Smooth muscle cell (in vitro differentiated cells): Measurements from ENCODE around the gene TRIM17. TPM values are rescaled to one million over a fixed set of nuclear protein-coding genes. Genes with fewer than 3 reads are reported as not detected.
A peak's percentile ranks its signal among the peaks of the same experiment; 100 is the strongest.

ENCODE experiments used
- DNase-seq: peaks from one replicate; lab custom pipeline; 2025; ENCODE audit not compliant: unreplicated experiment; lab: John Stamatoyannopoulos, UW
- H2AFZ ChIP-seq: fragments of 200-600 bp; sonication (generic); 2 replicates; pipeline ENCODE4 v1.6.0; 2016; ENCODE audit warnings: antibody characterized with exemption, low read depth, mild to moderate bottlenecking
- H3F3A ChIP-seq: fragments of 200-600 bp; sonication (generic); 2 replicates; pipeline ENCODE4 v1.6.0; 2017; ENCODE audit warnings: antibody characterized with exemption, low read depth
- H3K27ac ChIP-seq: fragments of 200-600 bp; sonication (generic); 2 replicates; pipeline ENCODE4 v1.5.1; 2016; ENCODE audit warnings: low read depth, mild to moderate bottlenecking
- H3K27me3 ChIP-seq: fragments of 200-600 bp; sonication (generic); 2 replicates; pipeline ENCODE4 v1.6.1; 2016; ENCODE audit warnings: low read depth, mild to moderate bottlenecking
- H3K36me3 ChIP-seq: fragments of 200-600 bp; sonication (generic); 2 replicates; pipeline ENCODE4 v1.5.1; 2016; ENCODE audit warnings: low read depth
- H3K4me1 ChIP-seq: fragments of 200-600 bp; sonication (generic); 2 replicates; pipeline ENCODE4 v1.5.1; 2016; ENCODE audit warnings: low read depth
- H3K4me2 ChIP-seq: fragments of 200-600 bp; sonication (generic); 2 replicates; pipeline ENCODE4 v1.6.0; 2016; ENCODE audit warnings: mild to moderate bottlenecking
- H3K4me3 ChIP-seq: fragments of 200-600 bp; sonication (generic); 2 replicates; pipeline ENCODE4 v1.5.1; 2016; ENCODE audit warnings: mild to moderate bottlenecking
- H3K79me2 ChIP-seq: fragments of 200-600 bp; sonication (generic); 2 replicates; pipeline ENCODE4 v1.6.0; 2016; ENCODE audit warnings: low read depth, mild to moderate bottlenecking
- H3K9ac ChIP-seq: fragments of 200-600 bp; sonication (generic); 2 replicates; pipeline ENCODE4 v1.6.0; 2016; ENCODE audit warnings: low read depth
- H3K9me3 ChIP-seq: fragments of 200-600 bp; sonication (generic); replicated peaks from 2 replicates; pipeline ENCODE4 v1.5.1; 2016; ENCODE audit warnings: low read depth
- H4K20me1 ChIP-seq: fragments of 200-600 bp; sonication (generic); 2 replicates; pipeline ENCODE4 v1.6.0; 2016; ENCODE audit warnings: low read depth
- WGBS: methylation state at CpG from one replicate; pipeline ENCODE4 v1.1.7; 2016; ENCODE audit warnings: low lambda C conversion rate; 5-methylcytosine and 5-hydroxymethylcytosine counted together
- polyA plus RNA-seq: library from polyadenylated mRNA; unstranded; fragments of >200 nt; fragmentation: Nextera tagmentation; extraction: Ambion mirVana; gene quantifications from 2 replicates; pipeline ENCODE4 v1.2.1, GENCODE V29; 2016
- total RNA-seq: library from RNA; depleted of rRNA; stranded (reverse); fragments of >200 nt; gene quantifications from 2 replicates; pipeline ENCODE4 v1.2.3, GENCODE V29; 2014
- TF ChIP-seq, protein P1 (sequence below): fragments of 200-600 bp; sonication (generic); IDR thresholded peaks from 2 replicates; pipeline ENCODE4 v1.5.1; 2017; ENCODE audit warnings: borderline replicate concordance, mild to moderate bottlenecking, antibody characterized with exemption; ENCODE audit not compliant: insufficient read depth, poor library complexity, severe bottlenecking

Gene TRIM17
- total and polyA plus RNA-seq, 2 experiments from 2014 or later = 1.5 to 1.6 TPM

DNA sequence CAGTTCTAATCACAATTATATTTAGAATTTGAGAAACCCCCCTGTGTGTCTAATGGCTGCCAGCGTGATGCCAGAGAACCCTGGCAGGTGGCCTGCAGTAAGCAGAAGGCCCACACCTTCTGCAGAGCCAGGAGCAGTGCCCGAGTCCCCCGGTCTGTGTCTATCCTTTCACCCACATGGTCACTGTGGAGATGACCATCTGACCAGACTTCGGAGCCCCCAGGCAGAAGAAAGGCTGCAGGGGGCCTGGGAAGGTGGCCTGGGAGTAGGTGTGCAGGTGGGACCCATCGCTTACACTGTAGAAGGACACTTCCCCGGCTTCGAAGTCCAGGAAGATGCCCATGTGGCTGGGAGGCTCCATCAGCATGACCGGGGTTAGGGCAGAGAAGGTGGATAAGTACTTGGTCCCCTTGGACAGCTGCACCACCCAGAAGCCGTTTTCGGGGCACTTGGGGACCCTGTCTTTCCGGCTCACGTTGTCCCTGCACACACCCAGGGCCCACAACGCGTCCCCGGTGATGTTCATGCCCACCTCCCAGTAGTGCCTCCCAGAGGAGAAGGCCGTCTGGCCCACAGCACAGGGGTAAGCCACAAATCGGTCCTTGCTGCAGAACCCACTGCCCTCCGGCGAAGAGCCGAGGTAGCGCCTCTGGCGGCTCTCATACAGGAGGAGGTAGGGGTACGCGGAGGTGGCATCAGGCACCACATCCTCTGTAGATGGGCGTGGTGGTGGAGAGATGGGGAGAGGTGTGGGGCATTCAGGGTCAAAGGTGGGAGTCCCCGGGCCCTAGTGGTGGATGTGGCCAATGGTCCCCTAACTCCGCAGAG is 8.4 kb downstream of the TRIM17 start:
- Histone ChIP-seq H4K20me1 (peaks cover 27% of the 10 kb centered on the region), H3K36me3 (no peaks in the 10 kb centered on the region), H3K79me2 (peaks cover 31% of the 10 kb centered on the region), H3K4me1 (peaks cover 21% of the 10 kb centered on the region), H3K27ac (no peak overlapping the region), H3K27me3 (no peaks in the 10 kb centered on the region), H3K4me2 (peak overlapping the region; percentile 96), H3F3A (no peaks in the 10 kb centered on the region), H3K9ac (no peak overlapping the region), H3K9me3 (no peaks in the 10 kb centered on the region), H3K4me3 (peak overlapping the region; percentile 98), H2AFZ (no peak overlapping the region)
- TF ChIP-seq, protein P1, sequence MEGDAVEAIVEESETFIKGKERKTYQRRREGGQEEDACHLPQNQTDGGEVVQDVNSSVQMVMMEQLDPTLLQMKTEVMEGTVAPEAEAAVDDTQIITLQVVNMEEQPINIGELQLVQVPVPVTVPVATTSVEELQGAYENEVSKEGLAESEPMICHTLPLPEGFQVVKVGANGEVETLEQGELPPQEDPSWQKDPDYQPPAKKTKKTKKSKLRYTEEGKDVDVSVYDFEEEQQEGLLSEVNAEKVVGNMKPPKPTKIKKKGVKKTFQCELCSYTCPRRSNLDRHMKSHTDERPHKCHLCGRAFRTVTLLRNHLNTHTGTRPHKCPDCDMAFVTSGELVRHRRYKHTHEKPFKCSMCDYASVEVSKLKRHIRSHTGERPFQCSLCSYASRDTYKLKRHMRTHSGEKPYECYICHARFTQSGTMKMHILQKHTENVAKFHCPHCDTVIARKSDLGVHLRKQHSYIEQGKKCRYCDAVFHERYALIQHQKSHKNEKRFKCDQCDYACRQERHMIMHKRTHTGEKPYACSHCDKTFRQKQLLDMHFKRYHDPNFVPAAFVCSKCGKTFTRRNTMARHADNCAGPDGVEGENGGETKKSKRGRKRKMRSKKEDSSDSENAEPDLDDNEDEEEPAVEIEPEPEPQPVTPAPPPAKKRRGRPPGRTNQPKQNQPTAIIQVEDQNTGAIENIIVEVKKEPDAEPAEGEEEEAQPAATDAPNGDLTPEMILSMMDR = no peak
- 95% methylated on average over 27 of the region's 27 CpGs for WGBS
- DNase-seq = no peak

- TF ChIP-seq, protein P1 = no peak
- no peak for DNase-seq
- Histone ChIP-seq H3K27ac (no peak overlapping the region), H3F3A (no peaks in the 10 kb centered on the region), H3K4me1 (peaks cover 21% of the 10 kb centered on the region), H3K27me3 (no peaks in the 10 kb centered on the region), H3K9me3 (no peaks in the 10 kb centered on the region), H4K20me1 (peaks cover 35% of the 10 kb centered on the region), H3K9ac (peak overlapping the region; percentile 35), H2AFZ (peak overlapping the region; percentile 59), H3K4me2 (peak overlapping the region; percentile 96), H3K4me3 (peak overlapping the region; percentile 98), H3K79me2 (peaks cover 39% of the 10 kb centered on the region), H3K36me3 (no peaks in the 10 kb centered on the region)
- WGBS = 17% methylated on average over 22 of the region's 29 CpGs
Observed at GRCh38 chr1:228407106-228408040, 9.3 kb downstream of the TRIM17 start.

GRCh38 chr1:228405979-228406228 is 10.8 kb downstream of the TRIM17 start:
- WGBS = 2% methylated on average over 8 of the region's 21 CpGs
- H3K9me3 ChIP-seq = no peaks in the 10 kb centered on the region
- peaks cover 50% of the 10 kb centered on the region for H4K20me1 ChIP-seq
- peaks cover 42% of the 10 kb centered on the region for H3K79me2 ChIP-seq
- peak overlapping the region; percentile 73 for H3K9ac ChIP-seq
- H3K27ac ChIP-seq = no peak overlapping the region
- no peaks in the 10 kb centered on the region for H3F3A ChIP-seq
- peak overlapping the region; percentile 96 for H3K4me2 ChIP-seq
- H2AFZ ChIP-seq = no peak overlapping the region
- H3K36me3 ChIP-seq = no peaks in the 10 kb centered on the region
- no peaks in the 10 kb centered on the region for H3K27me3 ChIP-seq
- peaks cover 21% of the 10 kb centered on the region for H3K4me1 ChIP-seq
- peak overlapping the region; percentile 98 for H3K4me3 ChIP-seq
- TF ChIP-seq, protein P1 = no peak
- no peak for DNase-seq
